Measurements from ENCODE around the gene MITF. TPM values are rescaled to one million over a fixed set of nuclear protein-coding genes. Genes with fewer than 3 reads are reported as not detected.

Gene MITF
- total RNA-seq, 1 experiment from 2014 or later = 4.3 TPM

DNA sequence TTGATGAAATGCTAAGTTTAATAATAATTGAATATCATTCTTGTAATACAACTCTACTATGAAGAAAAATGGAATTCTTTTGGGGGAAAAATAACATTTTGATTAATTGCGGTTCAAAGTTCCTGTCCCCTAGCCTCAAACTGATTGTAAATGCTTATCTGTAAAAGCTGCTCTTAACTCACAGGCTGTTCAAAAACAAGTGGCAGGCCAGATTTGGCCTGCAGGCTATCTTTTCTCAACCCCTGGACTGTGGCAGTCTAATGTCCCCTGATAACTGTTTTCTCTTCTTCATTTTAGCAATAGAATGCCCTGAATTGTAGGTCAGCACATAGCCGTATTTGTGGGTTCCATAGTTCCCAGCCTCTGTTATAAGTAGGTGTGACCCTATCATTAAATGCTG, 236.8 kb downstream of the MITF start:
- intact Hi-C loops (cut with micrococcal nuclease; ENCODE audit: unreplicated experiment) = no loop called here
- Mint-ChIP-seq H3K36me3 (ENCODE audit: insufficient read depth, unreplicated experiment) (no peaks in the 10 kb centered on the region), H3K4me3 (ENCODE audit: unreplicated experiment) (no peak overlapping the region), H3K27me3 (ENCODE audit: insufficient read depth, unreplicated experiment) (peaks cover 3% of the 10 kb centered on the region), H3K9me3 (ENCODE audit: unreplicated experiment) (no peaks in the 10 kb centered on the region), H3K4me1 (ENCODE audit: low read depth, unreplicated experiment) (no peaks in the 10 kb centered on the region), H3K27ac (ENCODE audit: unreplicated experiment) (no peak overlapping the region)
- BruUV-seq (replicated peaks) = no TSS peak
- DNase-seq = no peak
- Histone ChIP-seq H3K27me3 (replicated peaks; ENCODE audit: control insufficient read depth, insufficient read depth, low read length) (no peaks in the 10 kb centered on the region), H3K4me3 (ENCODE audit: low read depth, low read length) (no peak overlapping the region), H3K36me3 (ENCODE audit: control insufficient read depth, insufficient read depth, low read length) (no peaks in the 10 kb centered on the region), H3K4me1 (no peaks in the 10 kb centered on the region), H3K9me3 (no peaks in the 10 kb centered on the region)
- CTCF ChIA-PET = no interaction called here
- POLR2A ChIA-PET = interaction anchor here (0.5 kb wide), 1 partner anchor 778 kb away, joined by 5 read pairs; no protein-coding TSS in a partner anchor
- TF ChIP-seq, protein P1, sequence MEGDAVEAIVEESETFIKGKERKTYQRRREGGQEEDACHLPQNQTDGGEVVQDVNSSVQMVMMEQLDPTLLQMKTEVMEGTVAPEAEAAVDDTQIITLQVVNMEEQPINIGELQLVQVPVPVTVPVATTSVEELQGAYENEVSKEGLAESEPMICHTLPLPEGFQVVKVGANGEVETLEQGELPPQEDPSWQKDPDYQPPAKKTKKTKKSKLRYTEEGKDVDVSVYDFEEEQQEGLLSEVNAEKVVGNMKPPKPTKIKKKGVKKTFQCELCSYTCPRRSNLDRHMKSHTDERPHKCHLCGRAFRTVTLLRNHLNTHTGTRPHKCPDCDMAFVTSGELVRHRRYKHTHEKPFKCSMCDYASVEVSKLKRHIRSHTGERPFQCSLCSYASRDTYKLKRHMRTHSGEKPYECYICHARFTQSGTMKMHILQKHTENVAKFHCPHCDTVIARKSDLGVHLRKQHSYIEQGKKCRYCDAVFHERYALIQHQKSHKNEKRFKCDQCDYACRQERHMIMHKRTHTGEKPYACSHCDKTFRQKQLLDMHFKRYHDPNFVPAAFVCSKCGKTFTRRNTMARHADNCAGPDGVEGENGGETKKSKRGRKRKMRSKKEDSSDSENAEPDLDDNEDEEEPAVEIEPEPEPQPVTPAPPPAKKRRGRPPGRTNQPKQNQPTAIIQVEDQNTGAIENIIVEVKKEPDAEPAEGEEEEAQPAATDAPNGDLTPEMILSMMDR (IDR thresholded peaks at IDR 0.05; ENCODE audit: insufficient read depth in 1 of 2, low read depth in 1 of 2, low read length in 1 of 2, severe bottlenecking in 1 of 2, unreplicated experiment in 1 of 2) = no peak

DNA sequence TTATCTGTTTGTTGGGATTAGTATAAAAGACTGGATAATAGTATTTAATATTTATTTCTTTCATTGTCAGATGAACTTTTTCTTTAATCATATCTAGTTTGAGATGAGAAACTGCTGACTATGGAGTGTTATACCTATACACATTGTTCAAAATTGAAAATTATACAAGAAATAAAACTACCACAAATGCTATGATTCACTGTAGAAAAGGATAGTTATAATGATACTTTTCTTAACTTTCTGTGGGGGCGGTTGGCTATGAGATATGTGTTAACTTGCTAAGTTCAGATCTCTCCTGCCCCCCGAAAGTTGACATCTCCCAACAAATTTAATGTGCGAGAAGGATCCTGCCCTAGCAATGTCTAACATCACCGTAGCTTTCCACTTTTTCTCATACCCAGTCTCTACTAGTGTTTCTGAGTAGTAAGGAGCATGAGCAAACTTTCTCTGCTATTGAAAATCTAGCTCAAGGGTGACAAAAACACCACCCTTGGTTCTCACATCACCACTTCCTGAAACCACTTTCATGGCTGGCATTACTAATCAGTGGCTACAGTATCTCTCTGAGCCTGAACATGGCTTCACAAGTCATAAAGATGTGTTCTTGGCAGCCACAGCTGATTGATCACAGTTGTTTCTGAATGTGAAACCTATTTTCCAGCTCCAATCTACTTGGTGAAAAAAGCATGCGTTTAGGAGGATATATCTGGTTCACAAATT, 244.4 kb downstream of the MITF start:
- peaks cover 4% of the 10 kb centered on the region for H3K27me3 Mint-ChIP-seq (ENCODE audit: insufficient read depth, unreplicated experiment)
- CTCF ChIA-PET = no interaction called here
- intact Hi-C loops (cut with micrococcal nuclease; ENCODE audit: unreplicated experiment) = no loop called here

DNA sequence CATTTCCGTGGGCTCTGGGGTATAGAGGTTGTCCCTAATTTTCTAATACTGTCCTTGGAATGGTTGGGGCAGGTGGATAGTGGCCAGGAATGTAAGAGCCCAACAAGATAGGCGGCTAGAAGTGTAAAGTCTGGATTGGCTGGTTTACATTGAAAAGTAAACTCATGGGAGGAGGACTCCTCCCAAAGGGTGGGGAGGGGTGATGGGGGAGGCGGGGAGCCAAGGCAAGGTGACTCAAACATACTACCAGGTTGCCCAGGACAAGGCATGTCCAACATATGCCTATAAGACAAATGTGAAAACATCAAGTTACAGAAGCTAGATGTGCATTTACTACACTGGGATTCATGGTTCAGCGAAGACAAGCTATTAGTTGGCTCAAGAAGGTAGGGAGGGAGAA, 246.0 kb downstream of the MITF start:
- TF ChIP-seq, protein P1 (IDR thresholded peaks at IDR 0.05; ENCODE audit: insufficient read depth in 1 of 2, low read depth in 1 of 2, low read length in 1 of 2, severe bottlenecking in 1 of 2, unreplicated experiment in 1 of 2) = no peak
- Mint-ChIP-seq H3K27ac (ENCODE audit: unreplicated experiment) (no peak overlapping the region), H3K36me3 (ENCODE audit: insufficient read depth, unreplicated experiment) (no peaks in the 10 kb centered on the region), H3K4me1 (ENCODE audit: low read depth, unreplicated experiment) (no peaks in the 10 kb centered on the region), H3K4me3 (ENCODE audit: unreplicated experiment) (no peak overlapping the region), H3K9me3 (ENCODE audit: unreplicated experiment) (no peaks in the 10 kb centered on the region), H3K27me3 (ENCODE audit: insufficient read depth, unreplicated experiment) (peaks cover 4% of the 10 kb centered on the region)
- DNase-seq = no peak
- ChIA-PET CTCF (no interaction called here), POLR2A (no interaction called here)
- intact Hi-C loops (cut with micrococcal nuclease; ENCODE audit: unreplicated experiment) = no loop called here
- no TSS peak for BruUV-seq (replicated peaks)
- no peaks in the 10 kb centered on the region for H3K4me1 ChIP-seq
- H3K36me3 ChIP-seq (ENCODE audit: control insufficient read depth, insufficient read depth, low read length) = no peaks in the 10 kb centered on the region
- no peak overlapping the region for H3K4me3 ChIP-seq (ENCODE audit: low read depth, low read length)
- H3K9me3 ChIP-seq = no peaks in the 10 kb centered on the region
- H3K27me3 ChIP-seq (replicated peaks; ENCODE audit: control insufficient read depth, insufficient read depth, low read length) = no peaks in the 10 kb centered on the region

More for the DNA sequence above, 244.4 kb downstream of the MITF start:
- Histone ChIP-seq H3K36me3 (ENCODE audit: control insufficient read depth, insufficient read depth, low read length) (no peaks in the 10 kb centered on the region), H3K9me3 (no peaks in the 10 kb centered on the region), H3K4me1 (no peaks in the 10 kb centered on the region), H3K27me3 (replicated peaks; ENCODE audit: control insufficient read depth, insufficient read depth, low read length) (no peaks in the 10 kb centered on the region), H3K4me3 (ENCODE audit: low read depth, low read length) (no peak overlapping the region)
- Mint-ChIP-seq H3K36me3 (ENCODE audit: insufficient read depth, unreplicated experiment) (no peaks in the 10 kb centered on the region), H3K27ac (ENCODE audit: unreplicated experiment) (no peak overlapping the region), H3K4me1 (ENCODE audit: low read depth, unreplicated experiment) (no peaks in the 10 kb centered on the region), H3K9me3 (ENCODE audit: unreplicated experiment) (no peaks in the 10 kb centered on the region), H3K4me3 (ENCODE audit: unreplicated experiment) (no peak overlapping the region)
- no peak for DNase-seq
- TF ChIP-seq, protein P1 (IDR thresholded peaks at IDR 0.05; ENCODE audit: insufficient read depth in 1 of 2, low read depth in 1 of 2, low read length in 1 of 2, severe bottlenecking in 1 of 2, unreplicated experiment in 1 of 2) = no peak
- POLR2A ChIA-PET = no interaction called here
- no TSS peak for BruUV-seq (replicated peaks)

All from Caco-2 (cell line).